ENCODE measurements around the gene PIK3CA. TPM values are rescaled to one million over a fixed set of nuclear protein-coding genes. Genes with fewer than 3 reads are reported as not detected.

The PIK3CA gene
- total and polyA plus RNA-seq, 10 of the 15 experiments (the other 5 are each of a cell fraction or from before 2014, with no cell fraction given): 3.0 to 18.6 (median 9.0) TPM

- ChIA-PET RAD21 (ENCODE audit: unreplicated experiment) (interaction anchor here (0.6 to 1.4 kb wide), 5 partner anchors 40 to 455 kb away, joined by 3 to 6 read pairs (median 3); partner anchors contain the start of gene ACTL6A), CTCF (interaction anchor here (0.8 to 6.8 kb wide), 6 partner anchors 28 to 213 kb away, joined by 3 to 69 read pairs (median 4); no protein-coding TSS in a partner anchor), POLR2A (no interaction called here), SMC1A (ENCODE audit: uncharacterized antibody, unreplicated experiment) (interaction anchor here (0.5 to 5.2 kb wide), 8 partner anchors 9 to 207 kb away, joined by 3 to 32 read pairs (median 4); no protein-coding TSS in a partner anchor)
- no peaks in the 10 kb centered on the region for H4K20me1 ChIP-seq (ENCODE audit: control insufficient read depth, insufficient read depth)
- TF ChIP-seq ZBTB40 (IDR thresholded peaks at IDR 0.05; ENCODE audit: borderline replicate concordance): no peak
- no peak for TF ChIP-seq CBFB (IDR thresholded peaks at IDR 0.05; ENCODE audit: low read depth)
- TF ChIP-seq SMC3 (IDR thresholded peaks at IDR 0.05; ENCODE audit: borderline replicate concordance, low read length): no peak
- TF ChIP-seq CHD1 (IDR thresholded peaks at IDR 0.05; ENCODE audit: low read depth, low read length): no peak
- no peak for TF ChIP-seq ATF2 (IDR thresholded peaks at IDR 0.05; ENCODE audit: low read length)
- TF ChIP-seq ESRRA (IDR thresholded peaks at IDR 0.05; ENCODE audit: low read length): no peak
- TF ChIP-seq IKZF1 (conservative IDR thresholded peaks at IDR 0.05): no peak
- no peak for TF ChIP-seq MTA2 (IDR thresholded peaks at IDR 0.05; ENCODE audit: low read depth)
- no peak for TF ChIP-seq MAX (IDR thresholded peaks at IDR 0.05; ENCODE audit: low read depth, low read length)
- TF ChIP-seq PAX8 (IDR thresholded peaks at IDR 0.05): no peak
- no peak for TF ChIP-seq RUNX3 (IDR thresholded peaks at IDR 0.05; ENCODE audit: low read length)
- TF ChIP-seq POLR2AphosphoS2 (IDR thresholded peaks at IDR 0.05; ENCODE audit: low read depth, low read length): no peak
- H3K9ac ChIP-seq (ENCODE audit: control insufficient read depth, insufficient read depth, low read length): no peak overlapping the region
- H3K4me3 ChIP-seq: no peak overlapping the region
- H3K36me3 ChIP-seq (ENCODE audit: control insufficient read depth in 2 of 2, insufficient read depth in 2 of 2, low read length in 1 of 2): no peaks in the 10 kb centered on the region
- no peak overlapping the region for H3K4me2 ChIP-seq (ENCODE audit: control insufficient read depth, insufficient read depth)
- H2AFZ ChIP-seq (ENCODE audit: control insufficient read depth, low read depth, low read length): no peak overlapping the region
- intact Hi-C loops (cut with micrococcal nuclease; ENCODE audit: unreplicated experiment): loop anchor here (5.0 to 10.0 kb wide), 2 partner anchors 39 to 447 kb away; partner anchors contain the start of gene PIK3CA
- no peak overlapping the region for H3K27ac ChIP-seq (ENCODE audit: control insufficient read depth, insufficient read depth)
- ATAC-seq: no peak
- 0% methylated on average over 1 of the region's 1 CpG for WGBS (ENCODE audit: insufficient coverage, insufficient replicate concordance, low lambda C conversion rate, missing lambda C conversion rate)
- no peak for DNase-seq (ENCODE audit: low read depth, low spot score)
- peaks cover 3% of the 10 kb centered on the region; the same call in 1 of the 2 replicates for H3K4me1 ChIP-seq (ENCODE audit: control insufficient read depth, insufficient read depth, low read length)
- no peaks in the 10 kb centered on the region for H3K27me3 ChIP-seq (replicated peaks in 1 of 2; ENCODE audit: control insufficient read depth in 2 of 2, insufficient read depth in 2 of 2, low read length in 1 of 2)
- BruUV-seq (replicated peaks): no TSS peak
- H3K9me3 ChIP-seq (replicated peaks; ENCODE audit: control insufficient read depth, insufficient read depth, low read length): no peaks in the 10 kb centered on the region; the same call in 2 of the 3 replicates
- FAIRE-seq: no peak
- H3K79me2 ChIP-seq (ENCODE audit: control insufficient read depth, insufficient read depth, low read length): no peaks in the 10 kb centered on the region
- in situ Hi-C loops (cut with MboI): loop anchor here (10.0 kb wide), 1 partner anchor 207 kb away; no protein-coding TSS in a partner anchor
Observed at GRCh38 chr3:179108086-179108485, 40.1 kb upstream of the PIK3CA start.

Data from GM12878 (cell line).